H1 (cell line): ENCODE results near the gene AMPD1. TPM values are rescaled to one million over a fixed set of nuclear protein-coding genes. Genes with fewer than 3 reads are reported as not detected.

Experiments
- ATF3 ChIP-seq: IDR thresholded peaks from 2 replicates; pipeline ENCODE4 v1.6.1; 2011; ENCODE audit warnings: low read depth, mild to moderate bottlenecking, low read length; ENCODE audit not compliant: insufficient read depth
- CHD7 ChIP-seq: fragments of 300-600 bp; sonication (generic); IDR thresholded peaks from 2 replicates; pipeline ENCODE4 v1.7.1; 2012; ENCODE audit warnings: low read length, moderate library complexity, mild to moderate bottlenecking, inconsistent platforms; ENCODE audit not compliant: insufficient replicate concordance
- CREB1 ChIP-seq: IDR thresholded peaks from 2 replicates; pipeline ENCODE4 v1.6.1; 2012; ENCODE audit warnings: inconsistent platforms
- EGR1 ChIP-seq: IDR thresholded peaks from 2 replicates; pipeline ENCODE4 v1.6.1; 2011; ENCODE audit warnings: low read depth, low read length, borderline replicate concordance
- EZH2 ChIP-seq: fragments of 200-600 bp; sonication (generic); IDR thresholded peaks from 2 replicates; pipeline ENCODE4 v1.7.1; 2012; ENCODE audit warnings: low read depth, mild to moderate bottlenecking, moderate library complexity, low read length, inconsistent platforms; ENCODE audit not compliant: severe bottlenecking
- HDAC2 ChIP-seq, 2 experiments: fragments of 300-600 bp in 1 of 2; sonication (generic) in 1 of 2; IDR thresholded peaks; 2 replicates each; pipeline ENCODE4 v1.6.1; 2011 to 2012; ENCODE audit warnings: low read depth in 2 of 2, low read length in 2 of 2, mild to moderate bottlenecking in 2 of 2, moderate library complexity in 2 of 2, borderline replicate concordance in 1 of 2, inconsistent platforms in 1 of 2
- JUND ChIP-seq: IDR thresholded peaks from 2 replicates; pipeline ENCODE4 v1.6.1; 2011; ENCODE audit warnings: mild to moderate bottlenecking, improper control_type of control experiment, low read length
- SUZ12 ChIP-seq: fragments of 200-600 bp; sonication (generic); IDR thresholded peaks from 2 replicates; pipeline ENCODE4 v1.6.1; 2012; ENCODE audit warnings: mild to moderate bottlenecking, inconsistent platforms, low read length, moderate library complexity, mixed read lengths
- TCF12 ChIP-seq: IDR thresholded peaks from 2 replicates; pipeline ENCODE4 v1.6.1; 2011; ENCODE audit warnings: low read depth, mild to moderate bottlenecking, low read length
- USF2 ChIP-seq: IDR thresholded peaks from 2 replicates; pipeline ENCODE4 v1.6.1; 2011; ENCODE audit warnings: low read length, improper control_type of control experiment
- polyA plus RNA-seq, 7 experiments: library from polyadenylated mRNA; depleted of rRNA in 3 of 7; stranded (reverse) in 5 of 7; unstranded in 2 of 7; fragments of >200 nt in 5 of 7; fragments of 200-250 nt in 2 of 7; gene quantifications; 1 replicate in 5 of 7; 2 replicates in 1 of 7; 4 replicates in 1 of 7; pipeline versions ENCODE4 v1.2.1 to v1.2.3, GENCODE V29; 2011 to 2013; ENCODE audit warnings: missing spikeins in 2 of 7, mixed read lengths in 2 of 7
- total RNA-seq: library from RNA; stranded (reverse); fragmentation: NEBNext Ultra II Directional; extraction: Animal tissue kit (Norgen Biotek cat#: 25700); gene quantifications from 2 replicates; pipeline ENCODE4 v1.2.1, GENCODE V29; 2021

AMPD1 gene
- total and polyA plus RNA-seq, 2 of the 8 experiments (the other 6 are each of a cell fraction or from before 2014, with no cell fraction given), result not detected

GRCh38 chr1:114696810-114697209 is 1.5 kb upstream of the AMPD1 start (continued):
- TF ChIP-seq CHD7, result no peak
- no peak for TF ChIP-seq EGR1
- no peak for TF ChIP-seq USF2
- TF ChIP-seq EZH2, result no peak
- TF ChIP-seq SUZ12, result no peak
- no peak for TF ChIP-seq TCF12
- no peak for TF ChIP-seq CREB1
- no peak for TF ChIP-seq HDAC2 (IDR thresholded peaks at IDR 0.05; ENCODE audit: borderline replicate concordance in 1 of 2, low read depth in 2 of 2, low read length in 2 of 2)
- no peak for TF ChIP-seq JUND
- TF ChIP-seq ATF3, result no peak
